H54 (cell line): ENCODE data around the gene IQGAP1.

Experiments used
- DNase-seq: peaks from one replicate; pipeline ENCODE4 v3.0.0; 2011; ENCODE audit warnings: low spot score, mixed read lengths; ENCODE audit not compliant: insufficient read length
- FAIRE-seq: peaks from 3 replicates; lab custom pipeline; 2011; peaks lifted over from hg19 to GRCh38; lab: Jason Lieb, UNC
- POLR2A ChIP-seq: IDR thresholded peaks from 2 replicates; pipeline ENCODE4 v1.6.1; 2011; ENCODE audit warnings: low read depth, mild to moderate bottlenecking, low read length

IQGAP1 gene

GRCh38 chr15:90540768-90541167 lies 152.7 kb downstream of the IQGAP1 start:
- DNase-seq (no peak), FAIRE-seq (no peak)

GRCh38 chr15:90545095-90545494 lies 157.1 kb downstream of the IQGAP1 start:
- TF ChIP-seq POLR2A: no peak
- FAIRE-seq: no peak
- DNase-seq: no peak

More at GRCh38 chr15:90540768-90541167, 152.7 kb downstream of the IQGAP1 start:
- TF ChIP-seq POLR2A: no peak

- DNase-seq (no peak), FAIRE-seq (no peak)
- TF ChIP-seq POLR2A: no peak
Observed at GRCh38 chr15:90547540-90547939, 159.5 kb downstream of the IQGAP1 start.

GRCh38 chr15:90550919-90551318 lies 162.9 kb downstream of the IQGAP1 start:
- TF ChIP-seq POLR2A: no peak
- no peak for FAIRE-seq

More at GRCh38 chr15:90550919-90551318, 162.9 kb downstream of the IQGAP1 start:
- no peak for DNase-seq
